DMS 273 (cell line): ENCODE measurements around the gene EIF2B2.
A peak's percentile ranks its signal among the peaks of the same experiment; 100 is the strongest.

ENCODE experiments used
- DNase-seq: peaks from one replicate; lab custom pipeline; 2025; ENCODE audit not compliant: unreplicated experiment; lab: John Stamatoyannopoulos, UW

Gene EIF2B2

DNA sequence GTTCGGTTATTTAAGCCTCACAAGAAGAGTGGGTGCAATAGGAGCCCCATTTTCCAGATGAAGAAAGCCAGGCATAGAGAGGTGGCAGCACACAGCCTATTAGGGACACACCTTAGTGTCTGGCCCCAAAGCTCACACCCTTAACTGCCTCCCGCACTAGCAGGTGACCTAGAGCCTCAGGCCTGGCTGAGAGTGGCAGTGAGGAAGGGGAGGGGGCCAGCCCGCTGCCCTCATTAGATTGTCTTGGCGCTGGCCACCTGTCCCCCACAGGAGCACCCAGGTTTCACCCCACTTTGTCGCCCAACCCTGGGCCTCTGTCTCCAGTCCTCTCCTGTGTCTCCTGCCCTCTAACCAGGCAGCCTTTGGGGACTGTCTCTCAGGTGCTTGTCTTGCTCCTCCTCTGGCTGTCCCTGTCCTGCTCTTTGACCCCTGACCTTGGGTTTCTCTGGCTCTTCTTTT, 28.8 kb upstream of the EIF2B2 start:
- no peak for DNase-seq

DNA sequence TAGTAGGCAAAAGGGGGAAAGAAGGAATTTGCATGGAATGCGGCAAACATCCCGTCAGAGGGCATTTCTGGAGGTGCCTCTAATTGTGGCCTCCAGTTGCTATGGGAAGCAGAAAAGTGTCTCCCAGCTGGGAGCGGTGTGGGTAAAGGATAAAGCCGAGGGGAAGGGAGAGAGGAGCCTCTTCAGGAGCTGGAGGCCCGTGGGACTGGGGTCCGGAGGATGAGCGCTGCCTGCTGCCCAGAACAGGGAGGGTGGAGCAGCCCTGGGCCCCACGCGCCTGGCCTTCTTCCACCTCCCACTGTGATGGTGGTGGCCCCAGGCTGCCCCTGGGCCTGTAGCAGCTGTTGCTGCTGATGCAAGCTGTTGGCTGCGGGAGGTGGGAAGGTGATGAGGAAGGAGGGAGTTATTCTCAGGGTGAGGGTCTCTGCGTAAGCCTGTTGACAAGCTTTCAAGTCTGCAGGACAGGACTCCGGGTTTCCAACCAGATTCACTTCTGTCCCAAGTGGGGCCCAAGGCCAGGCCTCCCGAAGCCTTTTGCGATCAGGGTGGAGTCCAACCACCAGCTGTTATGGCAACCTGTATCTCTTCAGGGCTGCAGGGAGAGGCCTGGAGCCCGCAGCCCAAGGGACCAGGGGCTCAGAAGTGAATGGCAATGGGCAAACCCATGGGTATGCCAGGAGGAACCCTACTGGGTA, 28.2 kb upstream of the EIF2B2 start:
- peak; percentile 93 for DNase-seq

DNA sequence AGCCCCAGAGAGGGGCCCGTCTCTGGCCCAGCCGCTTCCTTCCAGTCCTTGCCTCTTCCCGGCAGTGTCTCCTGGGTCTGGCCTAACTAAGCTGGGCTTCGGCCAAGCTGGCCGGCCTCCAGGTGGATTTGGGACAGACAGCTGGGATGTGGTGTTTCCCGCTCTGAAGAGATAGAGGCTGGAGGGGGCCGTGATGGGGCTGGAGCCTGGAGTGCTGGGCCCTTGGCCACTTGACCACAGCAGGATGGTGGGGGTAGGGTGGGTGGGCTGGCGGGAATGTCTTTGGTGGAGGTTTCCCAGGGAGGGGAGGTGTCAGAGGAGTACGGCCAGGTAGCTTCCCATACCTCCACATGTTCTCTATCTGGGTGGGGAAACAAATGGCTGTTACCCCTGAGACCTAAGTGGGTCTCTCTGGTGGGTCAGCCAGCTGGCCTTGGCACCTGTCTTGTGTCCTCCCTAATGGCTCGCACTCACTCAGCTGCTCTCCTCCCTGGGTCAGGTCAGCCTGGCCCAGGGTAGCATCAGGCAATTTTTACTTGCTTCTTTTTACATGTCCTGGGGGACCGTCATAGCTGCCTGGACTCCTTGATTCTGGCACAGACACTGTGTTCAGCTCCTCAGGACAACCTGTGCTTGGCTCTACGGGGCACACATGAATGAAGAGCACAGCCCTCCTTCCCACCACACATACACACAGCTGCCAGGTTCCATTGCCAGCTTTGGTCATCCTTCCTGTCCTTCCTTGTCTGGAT, 27.5 kb upstream of the EIF2B2 start:
- peak; percentile 93 for DNase-seq

DNA sequence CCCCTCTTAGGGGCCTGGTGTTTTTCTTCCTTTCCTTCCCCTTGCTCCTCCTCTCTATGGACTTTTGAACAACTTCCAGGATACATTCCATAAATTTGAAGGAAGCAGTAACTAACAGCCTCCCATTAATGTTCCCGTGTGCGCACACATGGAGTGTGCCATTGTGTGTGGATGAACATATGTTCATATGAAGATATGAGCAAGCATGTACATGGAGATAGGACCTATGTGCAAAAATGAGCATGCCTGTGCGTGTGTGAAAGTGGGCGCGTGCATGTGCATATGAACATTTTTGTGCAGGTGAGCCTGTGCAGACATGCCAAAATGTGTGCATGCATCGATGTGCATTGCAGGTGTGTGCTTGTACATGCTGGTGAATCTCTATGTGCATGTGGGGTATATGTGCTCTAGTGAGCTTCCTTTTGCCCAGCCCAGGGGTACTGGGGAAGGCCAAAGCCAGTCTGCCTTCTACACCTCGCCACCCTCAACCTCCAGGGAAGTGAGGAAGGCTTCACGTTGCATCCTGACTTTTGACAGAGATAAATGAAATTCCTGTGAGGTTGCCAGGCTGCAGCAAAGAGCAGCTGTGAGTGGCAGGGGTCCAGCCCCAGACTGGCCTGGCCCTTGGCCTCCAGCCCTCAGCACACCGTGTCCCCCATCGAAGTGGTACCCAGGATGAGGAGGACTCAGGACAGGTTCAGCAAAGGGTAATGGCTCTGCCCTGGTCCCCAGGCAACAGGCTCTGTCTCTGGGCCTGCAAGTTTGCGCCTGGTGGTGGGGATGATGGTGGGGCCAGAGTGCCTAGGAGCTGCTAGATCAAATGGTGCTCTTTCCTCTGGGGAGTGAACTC, 26.2 kb upstream of the EIF2B2 start:
- no peak for DNase-seq

DNA sequence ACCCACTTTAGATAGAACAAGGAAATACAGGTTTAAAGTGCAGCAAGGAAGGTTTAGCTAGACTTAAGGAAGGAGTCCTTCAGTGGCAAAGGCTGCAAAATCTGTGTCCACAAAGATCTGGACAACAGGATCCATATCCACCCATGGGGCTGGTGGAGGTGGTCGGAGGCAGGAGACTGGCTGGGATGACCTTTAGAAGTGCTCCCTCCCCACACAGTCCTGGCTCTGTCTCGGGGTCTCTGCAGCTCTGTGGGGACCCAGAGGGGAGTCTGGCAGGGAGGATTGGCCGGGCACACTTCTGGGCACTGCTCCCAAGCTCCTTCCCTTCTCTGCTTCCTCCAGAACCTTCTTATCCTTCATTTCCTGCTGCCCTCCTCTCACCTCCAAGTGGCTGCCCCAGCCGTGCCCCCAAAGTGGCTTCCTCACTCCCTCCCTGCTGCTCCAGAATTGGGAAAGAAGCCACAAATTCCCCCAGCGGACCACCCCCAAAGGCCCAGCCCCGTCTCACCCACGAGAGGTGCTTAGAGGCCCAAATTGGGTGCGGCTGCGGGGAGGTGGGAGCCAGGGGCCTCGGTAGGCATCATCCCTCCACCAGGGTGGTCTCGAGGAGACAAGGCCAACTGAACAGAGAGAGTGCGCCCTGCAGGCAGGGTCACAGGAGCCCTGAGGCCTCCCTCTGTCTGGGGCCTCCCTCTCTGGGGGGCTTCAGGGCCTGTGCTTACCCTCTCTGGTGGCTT, 25.4 kb upstream of the EIF2B2 start:
- DNase-seq = no peak

DNA sequence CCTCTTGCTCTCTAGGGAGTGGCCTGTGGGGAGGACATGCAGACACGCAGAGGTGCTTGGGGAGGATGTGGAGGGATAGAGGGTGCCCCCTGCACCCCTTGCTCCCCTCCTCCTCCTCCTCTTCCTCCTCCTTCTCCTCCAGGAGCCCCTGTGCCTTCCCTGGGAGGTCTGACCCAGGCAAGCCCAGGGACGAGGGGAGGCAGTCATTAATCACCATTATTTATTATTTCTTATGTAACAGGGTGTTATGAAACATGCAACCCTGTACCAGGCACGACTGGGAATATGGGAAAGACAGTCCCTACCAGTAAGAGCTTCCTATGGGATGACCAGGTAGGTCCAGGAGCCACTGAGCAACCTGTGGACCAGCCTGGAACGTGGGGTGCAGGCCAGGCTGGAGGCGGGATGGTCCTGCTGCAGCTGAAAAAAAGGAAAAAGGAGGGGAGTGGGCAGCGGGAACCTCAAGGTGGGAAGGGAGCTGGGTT, 24.8 kb upstream of the EIF2B2 start:
- no peak for DNase-seq

DNA sequence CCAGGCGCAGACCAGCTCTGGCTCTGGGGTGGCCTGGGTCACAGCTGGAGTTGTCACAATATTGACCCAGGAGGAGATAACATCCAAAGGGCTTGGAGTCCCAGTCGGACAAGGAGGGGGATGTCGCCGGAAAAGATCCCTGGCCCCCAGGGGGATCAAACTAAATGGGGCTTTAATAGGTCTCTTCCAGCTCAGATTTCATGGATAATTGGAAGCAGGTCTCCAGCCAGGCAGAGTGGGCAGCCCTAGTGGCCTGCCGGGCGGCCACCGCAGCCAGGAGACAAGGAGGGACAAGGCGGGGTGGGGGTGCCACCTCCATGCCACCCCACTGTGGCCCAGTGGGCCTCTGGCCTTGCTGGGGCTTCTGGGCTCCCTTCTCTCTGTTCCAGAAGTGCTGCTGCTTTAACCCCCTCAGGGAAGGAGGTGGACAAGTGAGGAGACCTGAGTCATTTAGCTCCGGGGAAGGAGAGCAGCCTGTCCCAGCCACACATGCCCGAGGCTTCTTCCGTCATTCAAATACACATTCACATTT, 24.2 kb upstream of the EIF2B2 start:
- DNase-seq = no peak

DNA sequence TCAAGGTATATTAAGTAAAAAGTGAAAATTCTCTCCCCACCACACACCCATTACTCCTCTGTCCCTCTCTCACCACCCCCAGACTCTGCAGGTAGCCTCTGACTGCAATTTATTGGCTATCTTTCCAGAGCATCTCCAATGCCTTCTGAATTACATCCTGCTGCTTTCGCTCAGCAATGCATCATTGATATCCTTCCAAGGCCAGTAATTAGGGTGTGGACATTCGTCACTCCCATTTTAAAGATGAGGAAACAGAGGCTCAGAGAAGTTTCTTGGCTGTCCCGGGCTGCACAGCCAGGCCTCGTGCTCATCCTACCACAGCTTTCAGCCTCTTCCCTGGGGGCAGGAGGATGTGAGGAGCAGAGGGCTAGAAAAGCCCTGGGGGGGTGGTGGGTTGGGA, 23.7 kb upstream of the EIF2B2 start:
- no peak for DNase-seq

DNA sequence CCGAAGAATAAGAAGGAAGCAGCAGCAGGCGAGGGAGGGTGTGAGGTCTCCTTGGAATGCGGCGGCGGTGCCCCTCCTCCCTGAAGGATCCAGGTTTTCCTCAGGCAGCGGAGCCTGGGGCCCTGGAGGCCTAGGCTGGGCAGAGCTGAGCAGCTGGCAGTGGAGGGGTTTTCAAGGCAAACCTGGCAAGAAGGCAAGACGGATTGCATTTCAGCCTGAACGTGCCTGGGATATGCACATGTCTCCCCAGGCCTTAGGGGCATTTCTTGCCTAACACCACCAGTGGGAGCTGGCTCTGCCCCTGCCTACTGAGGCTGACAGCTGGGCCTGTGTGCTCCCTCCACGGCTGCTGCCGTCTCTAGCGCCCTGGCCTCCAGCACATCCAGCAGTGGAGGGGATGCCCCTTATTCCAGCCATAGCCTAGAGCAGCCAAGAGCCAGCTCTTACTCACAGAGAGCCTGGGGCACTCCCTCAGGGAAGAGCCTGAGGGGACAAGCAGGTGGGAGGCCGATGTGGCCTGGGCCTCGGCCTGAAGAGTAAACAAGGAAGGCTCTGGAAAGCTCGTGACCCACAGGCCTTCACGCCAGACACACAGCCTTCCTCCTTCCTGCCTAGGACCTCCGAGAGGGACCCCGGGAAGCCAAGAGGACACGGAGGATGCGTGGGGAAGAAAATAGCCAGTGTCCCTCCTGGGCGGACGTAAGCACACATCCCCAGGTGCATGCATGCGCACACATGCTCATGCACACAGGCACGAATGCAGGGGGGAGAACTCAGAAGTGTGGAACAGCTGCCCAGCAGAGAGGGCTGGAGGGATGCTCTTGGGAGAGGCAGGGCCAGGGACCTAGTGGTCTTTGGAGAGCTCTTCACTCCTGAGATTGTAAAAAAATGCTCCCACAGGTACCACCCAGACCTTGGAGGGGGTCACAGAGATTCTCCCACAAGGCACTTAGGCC, 23.0 kb upstream of the EIF2B2 start:
- peak; percentile 99 for DNase-seq

DNA sequence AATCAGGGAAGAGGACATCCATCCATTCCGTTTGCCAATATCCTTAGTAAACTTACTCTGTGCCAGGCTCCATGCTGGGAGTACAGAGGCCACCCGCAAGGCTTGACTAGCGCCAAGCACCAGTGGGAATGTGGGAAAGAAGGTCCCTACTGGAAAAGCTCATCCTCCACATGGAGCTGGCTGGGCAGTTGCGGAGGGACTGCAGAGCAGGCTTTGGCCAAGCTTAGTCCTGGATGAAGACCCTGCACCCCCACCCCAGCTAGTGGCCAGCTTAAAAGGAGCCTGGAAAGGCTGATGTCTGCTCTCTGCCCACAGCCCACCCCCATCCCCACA, 22.4 kb upstream of the EIF2B2 start:
- peak; percentile 70 for DNase-seq

DNA sequence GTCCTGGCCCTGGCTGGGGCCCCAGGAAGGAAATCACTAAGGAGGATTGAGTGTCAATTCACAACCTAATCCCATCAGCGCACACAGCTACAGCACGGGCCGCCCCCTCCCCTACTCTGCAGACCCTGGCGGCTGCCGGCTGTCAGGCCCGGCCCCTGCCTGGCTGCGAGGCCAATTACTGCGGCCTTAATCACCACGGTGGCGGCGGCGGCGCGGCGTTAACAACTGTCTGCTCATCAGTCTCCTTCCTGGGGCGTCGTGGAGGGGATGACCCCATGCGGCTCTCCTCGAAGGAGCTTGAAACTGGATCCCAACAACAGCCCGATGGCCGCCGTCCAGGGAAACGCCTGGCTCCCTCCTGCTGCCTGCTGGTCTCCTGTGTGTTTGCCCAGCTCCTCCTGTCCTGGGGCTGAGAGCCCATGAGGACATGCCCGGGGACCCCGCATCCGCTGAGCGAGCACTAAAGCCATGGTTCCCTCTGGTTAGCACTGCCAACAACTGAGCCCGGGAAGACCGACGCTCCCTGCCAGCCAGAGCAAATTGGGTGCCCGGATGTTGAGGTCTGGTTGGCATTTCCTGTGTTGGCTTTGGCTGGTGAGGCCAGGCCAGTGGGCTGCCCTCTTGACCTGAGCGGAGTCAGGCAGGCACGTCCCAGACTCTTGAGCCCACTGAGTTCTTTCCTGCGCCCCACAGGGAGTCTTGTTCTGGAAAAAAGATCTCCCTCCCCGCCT, 21.8 kb upstream of the EIF2B2 start:
- peak; percentile 68 for DNase-seq

DNA sequence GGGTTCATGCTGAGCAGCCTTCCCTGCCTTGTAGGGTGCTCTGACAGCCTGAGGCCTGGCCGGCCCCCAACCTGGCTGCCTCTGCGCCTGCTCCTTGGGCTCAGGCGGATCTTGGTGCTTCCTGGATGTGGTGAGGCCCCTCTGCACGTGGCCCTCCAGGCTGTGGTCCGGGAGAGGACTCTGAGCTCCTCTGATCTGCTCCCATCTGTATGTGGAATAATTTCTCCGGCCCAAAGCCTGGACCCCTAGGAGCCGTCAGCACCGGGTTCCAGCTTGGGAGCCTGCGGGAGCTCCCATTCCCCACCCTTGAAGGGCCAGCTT, 21.3 kb upstream of the EIF2B2 start:
- DNase-seq = no peak

DNA sequence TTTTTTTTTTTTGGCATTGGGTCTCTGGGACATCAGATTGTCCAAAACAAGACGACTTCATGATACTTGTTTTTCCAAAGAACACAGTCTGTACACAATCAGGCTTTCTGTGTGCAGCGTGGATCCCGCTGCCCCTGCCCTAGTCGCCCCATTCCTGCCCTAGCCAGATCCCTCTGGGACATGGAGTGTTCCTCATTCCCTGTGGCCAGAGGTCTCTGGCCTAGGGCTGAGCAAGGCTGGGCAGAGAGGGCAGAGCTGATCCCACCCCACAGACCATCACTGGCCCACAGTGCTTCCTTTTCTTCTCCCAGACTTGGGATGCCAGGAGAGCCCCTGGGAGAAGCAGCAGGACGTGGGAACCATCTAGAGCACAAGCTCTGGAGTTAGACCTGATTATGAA, 20.9 kb upstream of the EIF2B2 start:
- no peak for DNase-seq

DNA sequence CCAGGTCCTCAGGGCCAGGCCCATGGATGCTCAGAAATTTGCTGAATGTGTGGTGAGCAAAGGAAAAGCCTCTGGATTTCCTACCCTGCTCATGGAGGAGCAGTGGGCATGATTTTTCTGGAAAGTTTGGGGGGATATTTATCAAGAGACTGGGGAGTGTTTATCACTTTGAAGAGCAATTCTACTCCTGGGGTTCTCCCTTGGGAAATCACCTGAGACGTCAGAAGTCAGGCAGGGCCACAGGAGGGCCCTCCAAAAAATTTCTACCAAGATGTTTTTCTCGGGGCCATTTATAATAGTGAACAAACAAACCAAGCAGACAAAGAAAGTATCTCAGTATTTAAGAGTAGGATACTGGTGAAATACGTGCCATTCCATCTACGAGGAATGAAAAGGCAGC, 20.1 kb upstream of the EIF2B2 start:
- DNase-seq = no peak

DNA sequence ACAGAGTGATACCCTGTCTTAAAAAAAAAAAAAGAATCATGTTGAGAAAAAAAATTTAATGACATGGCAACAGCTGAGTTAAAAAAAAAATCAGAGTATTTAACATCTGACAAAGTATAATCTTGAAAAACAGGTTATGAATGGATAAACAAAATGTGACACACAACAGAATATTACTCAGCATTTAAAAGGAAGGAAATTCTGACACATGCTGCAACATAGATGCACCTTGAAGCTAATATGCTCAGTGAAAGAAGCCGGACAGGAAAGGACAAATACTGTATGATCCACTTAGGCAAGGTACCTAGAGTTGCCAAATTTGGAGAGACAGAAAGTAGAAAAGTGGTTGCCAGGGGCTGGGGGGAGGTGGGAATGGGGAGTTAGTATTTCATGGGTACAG, 19.4 kb upstream of the EIF2B2 start:
- DNase-seq = no peak

DNA sequence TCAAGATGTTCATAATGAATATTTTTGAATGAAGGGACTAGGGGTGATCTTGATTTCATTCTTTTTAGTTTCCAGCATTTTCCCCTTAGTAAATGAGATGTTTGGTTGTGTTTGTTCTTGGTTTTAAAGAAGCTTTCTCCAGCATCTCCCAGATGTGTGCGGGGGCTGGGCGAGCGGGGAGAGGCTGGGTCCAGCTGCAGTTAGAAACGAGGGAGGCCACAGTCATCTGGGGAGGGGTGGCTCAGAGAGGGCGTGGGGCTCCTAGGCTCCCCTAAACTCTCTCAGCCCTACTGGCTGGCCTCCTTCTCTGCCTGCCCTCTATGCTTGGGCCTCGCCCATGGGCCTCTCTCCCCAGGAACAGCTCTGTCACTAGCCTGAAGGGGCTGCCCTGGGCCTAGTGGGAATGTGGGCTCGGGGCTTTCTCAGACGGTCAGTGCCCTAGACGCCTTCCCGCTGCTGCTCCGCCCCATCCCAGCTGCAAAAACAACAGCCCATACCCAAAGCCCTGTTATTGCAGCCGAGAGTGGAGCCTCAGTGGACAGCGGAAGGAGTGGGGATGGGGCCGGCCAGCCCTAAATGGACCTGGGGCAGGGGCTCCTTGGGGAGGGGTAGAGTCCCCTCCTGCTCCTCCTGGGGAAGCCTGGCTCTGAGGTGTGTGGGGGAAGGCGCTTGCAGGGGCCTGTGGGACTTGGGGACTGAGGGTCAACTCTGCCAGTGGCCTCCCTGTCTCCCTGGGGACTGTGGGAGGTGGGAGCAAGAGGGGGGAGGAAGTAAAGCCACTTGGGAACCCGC, 18.3 kb upstream of the EIF2B2 start:
- DNase-seq = no peak

DNA sequence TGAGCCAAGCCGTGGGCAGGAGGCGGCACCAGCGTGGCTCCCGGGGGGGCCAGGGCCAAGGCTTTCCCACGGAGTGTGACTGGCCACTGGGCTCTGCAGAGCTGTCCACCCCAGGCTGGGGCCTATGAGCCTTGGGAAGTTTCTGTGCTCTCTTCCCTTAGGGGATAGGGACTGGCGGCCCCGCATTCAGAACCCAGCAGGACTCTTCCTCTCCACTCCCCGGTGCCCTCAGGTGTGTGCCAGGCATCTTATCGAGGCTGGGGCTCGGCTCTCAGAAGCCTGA, 17.8 kb upstream of the EIF2B2 start:
- no peak for DNase-seq

DNA sequence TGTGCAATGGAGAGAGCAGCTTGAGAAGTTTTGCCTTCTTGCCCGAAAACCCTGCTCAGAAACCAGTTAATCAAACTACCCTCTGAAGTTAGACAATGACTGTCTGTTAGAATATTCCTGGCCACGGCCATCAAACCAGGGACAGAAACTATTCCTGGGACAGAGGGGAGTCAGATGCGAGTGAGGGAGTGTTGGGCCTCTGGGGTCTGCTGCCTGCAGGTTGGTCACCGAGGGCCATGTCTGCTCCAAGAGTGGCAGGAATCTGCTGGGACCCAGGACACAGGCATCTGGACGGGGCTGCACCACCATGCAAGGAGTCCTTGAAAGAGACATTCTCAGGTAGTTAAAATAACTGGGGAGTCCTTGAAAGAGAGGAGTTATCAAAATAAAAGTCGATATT, 16.9 kb upstream of the EIF2B2 start:
- no peak for DNase-seq

DNA sequence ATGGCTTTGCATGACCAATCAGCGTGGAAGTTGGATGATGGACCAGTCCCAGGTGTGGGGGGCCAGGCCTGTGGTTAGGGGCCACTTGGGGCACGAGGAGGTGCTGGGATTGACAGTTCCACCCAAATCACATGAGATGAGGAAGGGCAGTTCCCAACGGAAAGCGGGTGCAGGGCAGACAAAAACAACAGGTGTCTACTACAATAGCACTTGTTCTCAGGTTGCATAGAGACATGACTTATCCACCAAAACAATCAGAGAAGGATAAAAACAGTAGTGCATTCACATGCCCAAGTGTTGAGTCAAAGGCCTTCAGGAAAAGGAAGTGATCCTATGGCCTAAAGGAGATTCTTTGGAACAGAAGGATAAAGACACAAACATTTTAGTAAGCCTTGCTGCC, 14.6 kb upstream of the EIF2B2 start:
- no peak for DNase-seq
